IPS-NIHi11 (cell line): ENCODE data around the gene FAM98A.

Experiments
- DNase-seq: peaks from one replicate; pipeline ENCODE4 v3.0.0; 2012; ENCODE audit warnings: mixed read lengths, low spot score

FAM98A gene

DNA sequence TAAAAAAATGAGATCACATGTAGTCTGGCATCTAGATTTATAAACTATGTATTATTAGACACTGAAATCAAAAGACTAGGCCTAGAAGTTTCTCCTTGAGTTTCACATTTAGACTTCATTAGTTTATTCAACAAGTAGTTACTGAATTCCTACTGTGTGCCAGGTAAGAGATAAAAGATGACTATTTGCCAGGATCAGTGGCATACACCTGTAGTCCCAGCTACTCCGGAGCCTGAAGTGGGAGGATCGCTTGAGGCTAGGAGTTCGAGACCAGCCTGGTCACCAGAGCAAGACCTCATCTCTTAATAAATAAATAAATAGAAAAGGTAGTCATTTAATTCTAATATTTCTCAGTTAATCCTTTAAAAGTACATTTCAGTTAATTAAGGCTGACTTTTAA is 2.1 kb downstream of the FAM98A start:
- DNase-seq = no peak

GRCh38 chr2:33595385-33595784 is 3.7 kb downstream of the FAM98A start:
- no peak for DNase-seq

DNA sequence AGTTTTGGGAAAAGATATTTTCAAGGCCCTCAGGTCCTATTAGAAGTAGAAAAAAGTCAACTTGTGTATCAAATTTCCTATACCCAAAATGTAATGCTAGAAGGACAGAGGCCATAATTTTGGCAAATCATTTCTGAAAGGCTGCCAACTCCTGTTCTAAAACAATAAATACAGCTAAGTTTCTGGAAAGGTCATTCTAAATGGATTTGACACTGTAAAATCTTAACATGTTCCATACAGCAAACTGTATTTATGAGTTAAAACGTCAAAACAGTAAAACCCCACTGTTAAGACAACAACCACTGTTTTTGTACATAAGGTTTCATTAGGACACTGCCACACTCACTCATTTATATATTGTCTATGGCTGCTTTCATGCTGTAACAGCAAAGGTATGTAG is 9.7 kb downstream of the FAM98A start:
- no peak for DNase-seq

DNA sequence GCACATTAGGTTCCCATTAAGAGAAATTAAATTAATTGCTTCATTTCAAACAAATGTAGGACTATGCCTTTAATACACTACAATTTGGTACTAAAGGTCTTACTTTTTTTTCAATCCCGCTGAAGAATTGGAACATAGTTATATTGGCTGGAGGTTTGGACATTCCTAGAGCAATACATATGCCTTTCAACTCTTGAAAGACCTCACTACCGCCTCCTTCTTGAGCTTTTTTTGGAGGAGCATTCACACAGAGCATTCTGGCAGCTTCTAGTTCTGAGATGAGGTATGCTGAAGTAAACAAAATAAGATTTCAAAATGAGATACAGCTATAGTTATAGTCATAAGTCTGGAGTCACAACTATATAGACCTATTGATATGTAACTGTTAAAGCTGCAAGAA is 10.9 kb downstream of the FAM98A start:
- no peak for DNase-seq

DNA sequence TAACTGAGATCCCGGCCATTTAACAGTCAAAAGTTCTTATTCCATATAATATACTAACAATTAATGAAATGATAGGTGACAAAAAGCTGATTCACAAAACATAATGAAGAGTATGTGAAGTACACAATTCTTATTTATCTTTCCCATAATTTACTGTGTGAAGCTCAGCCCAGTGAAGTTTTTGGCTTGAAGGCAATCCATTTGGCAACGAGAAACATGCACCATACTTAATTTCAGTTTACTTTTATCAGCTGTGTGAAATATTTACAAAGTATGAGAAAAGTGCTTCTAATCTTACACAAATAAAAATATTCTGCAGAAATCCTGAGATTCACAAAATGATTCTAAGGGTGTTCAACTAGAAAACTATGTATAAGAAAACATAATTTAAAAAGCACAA is 12.3 kb downstream of the FAM98A start:
- no peak for DNase-seq

DNA sequence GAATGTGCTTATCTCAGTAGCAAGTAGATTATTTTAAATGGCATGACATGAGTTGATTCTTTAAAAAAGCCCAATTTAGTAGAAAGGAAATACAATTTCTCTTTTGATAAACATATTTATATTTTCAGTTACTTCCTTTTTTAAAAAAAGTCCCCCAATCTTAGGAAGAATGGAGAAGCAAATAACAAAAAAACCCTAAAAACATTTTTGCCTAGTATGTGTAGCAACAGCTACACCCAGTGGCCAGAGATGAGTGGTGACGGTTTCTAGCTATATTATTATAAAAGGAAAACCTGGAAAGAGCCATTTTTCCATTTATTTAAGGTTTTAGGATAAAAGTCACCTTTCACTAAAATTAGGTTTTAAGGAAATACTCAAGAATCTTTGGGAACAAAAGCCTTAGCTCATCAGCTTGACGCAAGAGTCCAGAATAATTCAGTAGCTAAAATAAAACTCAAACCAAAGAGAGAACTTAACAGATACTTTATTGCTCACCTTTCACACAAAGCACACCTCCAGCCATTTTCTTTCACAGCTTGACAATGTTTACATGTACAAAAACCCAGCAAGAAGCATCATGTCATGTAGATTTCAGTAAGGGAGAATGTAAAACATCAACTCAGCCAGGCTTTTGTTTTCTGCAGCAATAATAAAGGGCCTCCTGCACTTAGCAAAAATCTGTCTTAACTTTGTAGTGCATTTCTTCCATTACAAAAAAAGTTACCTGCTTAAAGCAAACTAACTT is 15.7 kb downstream of the FAM98A start:
- DNase-seq = peak; percentile 37

GRCh38 chr2:33581872-33582271 is 17.2 kb downstream of the FAM98A start:
- no peak for DNase-seq

- no peak for DNase-seq
Measured at GRCh38 chr2:33579227-33579626, 19.9 kb downstream of the FAM98A start.

DNA sequence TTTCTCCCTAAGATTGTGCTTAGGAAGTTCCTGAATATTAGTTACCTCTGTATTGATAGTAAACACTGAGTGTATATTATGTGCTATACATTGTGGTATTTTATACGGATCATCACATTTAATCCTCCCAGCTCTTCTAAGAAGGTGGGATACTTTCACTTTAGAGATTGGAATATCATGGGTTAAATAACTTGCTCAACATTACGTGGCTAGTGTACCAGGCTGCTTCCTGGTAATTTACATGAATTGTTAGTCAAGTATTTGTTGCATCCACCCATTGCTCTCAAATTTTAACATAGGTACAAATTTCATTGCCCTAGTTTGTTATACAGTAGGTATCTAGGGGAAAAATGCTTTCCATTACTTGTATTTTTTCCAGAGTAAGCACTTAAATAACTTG is 21.4 kb downstream of the FAM98A start:
- no peak for DNase-seq

DNA sequence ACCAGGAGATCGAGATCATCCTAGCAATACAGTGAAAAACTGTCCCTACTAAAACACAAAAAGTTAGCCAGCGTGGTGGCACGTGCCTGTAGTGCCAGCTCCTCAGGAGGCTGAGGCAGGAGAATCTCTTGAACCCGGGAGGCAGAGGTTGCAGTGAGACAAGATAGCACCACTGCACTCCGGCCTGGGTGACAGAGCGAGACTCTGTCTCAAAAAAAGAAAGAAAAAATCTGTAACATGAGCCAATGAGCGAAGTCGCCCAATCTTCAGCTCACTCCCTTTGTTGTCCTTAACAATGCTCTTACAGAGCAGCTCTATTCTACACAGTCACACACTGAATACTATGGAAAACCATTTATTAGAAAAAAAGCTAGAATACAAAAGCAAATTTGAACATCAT is 22.0 kb downstream of the FAM98A start:
- no peak for DNase-seq

DNA sequence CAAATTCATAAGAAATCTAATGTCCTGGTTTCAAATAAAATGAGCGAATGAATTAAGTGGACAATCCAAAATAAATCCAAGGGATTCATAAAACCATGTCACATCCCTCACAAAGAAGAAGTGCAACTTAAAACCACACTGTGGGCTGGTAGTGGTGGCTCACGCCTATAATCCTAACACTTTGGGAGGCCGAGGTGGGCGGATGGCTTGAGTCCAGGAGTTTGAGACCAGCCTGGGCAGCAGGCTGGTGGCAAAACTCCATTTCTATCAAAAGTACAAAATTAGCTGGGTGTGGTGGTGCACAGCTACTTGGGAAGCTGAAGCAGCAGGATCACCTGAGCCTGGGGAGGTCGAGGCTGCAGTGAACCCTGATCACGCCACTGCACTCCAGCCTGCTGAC is 25.4 kb downstream of the FAM98A start:
- DNase-seq = no peak

DNA sequence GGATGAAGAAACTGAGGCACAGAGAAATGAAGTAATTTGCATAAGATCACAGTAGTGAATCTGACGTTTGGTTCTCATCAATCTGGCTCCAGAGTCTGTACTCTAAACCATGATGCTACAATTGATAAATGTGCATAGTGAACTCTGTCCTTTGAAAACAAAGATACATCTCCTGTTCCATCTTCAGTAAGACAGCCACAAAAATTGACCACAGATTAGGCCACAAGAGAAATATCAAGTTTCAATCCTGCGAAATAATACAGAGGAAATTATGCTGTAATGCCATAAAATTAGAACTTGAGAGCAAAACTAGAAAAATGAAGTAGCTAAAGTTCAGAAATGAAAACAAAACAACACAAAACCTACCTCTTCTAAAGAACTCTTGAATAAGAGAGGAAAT is 28.4 kb downstream of the FAM98A start:
- no peak for DNase-seq

GRCh38 chr2:33561872-33562271 is 37.2 kb downstream of the FAM98A start:
- no peak for DNase-seq

GRCh38 chr2:33560017-33560416 is 39.1 kb downstream of the FAM98A start:
- no peak for DNase-seq

- DNase-seq = no peak
Measured at GRCh38 chr2:33559328-33559727, 39.8 kb downstream of the FAM98A start.

DNA sequence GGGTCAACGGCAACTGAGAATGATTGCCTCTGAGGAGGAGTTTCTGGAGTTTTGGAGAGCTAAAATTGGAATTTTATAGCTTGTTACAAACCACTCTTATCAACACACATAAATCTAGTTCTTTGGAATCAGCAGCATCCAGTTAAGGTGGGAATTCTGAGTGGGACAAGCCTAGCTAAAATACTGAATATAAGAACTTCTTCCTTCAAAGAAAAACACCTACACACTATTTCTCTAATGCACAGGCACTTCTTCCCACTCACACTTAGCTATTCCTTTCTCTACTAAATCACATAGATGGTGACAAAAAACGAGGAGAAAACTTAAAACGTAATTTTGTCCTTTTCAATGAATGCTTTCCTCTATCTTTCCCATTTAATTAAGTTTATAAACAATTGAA is 43.4 kb downstream of the FAM98A start:
- DNase-seq = no peak

GRCh38 chr2:33552758-33553461 is 46.2 kb downstream of the FAM98A start:
- DNase-seq = no peak

GRCh38 chr2:33550206-33550605 is 48.9 kb downstream of the FAM98A start:
- no peak for DNase-seq

- no peak for DNase-seq
Measured at GRCh38 chr2:33541243-33541642, 57.9 kb downstream of the FAM98A start.

DNA sequence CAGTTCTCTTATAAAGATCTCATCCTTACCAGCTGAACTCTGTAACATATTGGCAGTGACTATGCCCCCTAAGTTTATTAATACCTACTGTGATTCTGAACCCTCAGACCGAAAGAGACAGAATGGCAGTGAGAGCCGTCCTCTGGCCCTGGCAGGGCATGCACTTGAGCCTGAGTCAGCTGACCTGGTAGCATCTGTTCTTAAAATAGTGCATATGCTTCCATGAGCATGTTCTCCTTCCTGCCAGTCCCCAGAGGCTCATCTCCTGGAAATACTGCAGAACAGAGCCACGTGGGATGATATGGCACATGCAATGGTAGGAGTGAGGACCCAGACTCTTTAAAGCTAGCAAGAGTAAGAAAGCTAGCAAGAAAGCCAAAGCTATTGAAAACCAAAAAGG is 63.7 kb downstream of the FAM98A start:
- DNase-seq = no peak
